ENCODE results near the gene CDHR2. TPM values are rescaled to one million over a fixed set of nuclear protein-coding genes. Genes with fewer than 3 reads are reported as not detected.
A peak's percentile ranks its signal among the peaks of the same experiment; 100 is the strongest.

CDHR2 gene
- total and polyA plus RNA-seq, 2 of the 13 experiments (the other 11 are each of a cell fraction or from before 2014, with no cell fraction given) = 17.9 to 20.9 TPM

DNA sequence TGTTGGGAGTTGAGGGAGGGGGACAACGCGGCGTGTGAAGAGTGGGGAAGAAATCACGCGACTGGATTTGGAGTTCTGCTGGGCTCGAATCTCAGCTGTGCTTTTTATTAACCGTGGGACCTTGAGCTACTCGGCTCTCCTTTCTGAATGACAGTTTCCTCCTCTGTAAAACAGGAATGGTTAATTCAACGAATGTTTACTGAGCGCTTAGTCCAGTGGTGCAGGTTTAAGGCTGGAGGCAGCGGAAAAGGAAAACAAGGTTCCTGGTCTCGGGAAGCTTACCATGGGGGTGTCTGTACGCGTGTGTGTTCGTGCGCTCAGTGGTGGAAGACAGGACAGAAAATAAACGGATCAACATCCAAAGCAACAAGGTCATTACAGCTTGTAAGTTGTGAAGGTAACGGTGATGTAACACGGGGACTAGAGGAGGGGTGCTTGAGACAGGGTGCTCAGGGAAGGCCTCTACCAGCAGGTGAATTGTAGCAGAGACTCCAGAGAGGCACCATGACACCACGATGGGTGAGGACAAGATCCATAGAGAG, 81.6 kb downstream of the CDHR2 start (continued):
- TF ChIP-seq, protein P1, sequence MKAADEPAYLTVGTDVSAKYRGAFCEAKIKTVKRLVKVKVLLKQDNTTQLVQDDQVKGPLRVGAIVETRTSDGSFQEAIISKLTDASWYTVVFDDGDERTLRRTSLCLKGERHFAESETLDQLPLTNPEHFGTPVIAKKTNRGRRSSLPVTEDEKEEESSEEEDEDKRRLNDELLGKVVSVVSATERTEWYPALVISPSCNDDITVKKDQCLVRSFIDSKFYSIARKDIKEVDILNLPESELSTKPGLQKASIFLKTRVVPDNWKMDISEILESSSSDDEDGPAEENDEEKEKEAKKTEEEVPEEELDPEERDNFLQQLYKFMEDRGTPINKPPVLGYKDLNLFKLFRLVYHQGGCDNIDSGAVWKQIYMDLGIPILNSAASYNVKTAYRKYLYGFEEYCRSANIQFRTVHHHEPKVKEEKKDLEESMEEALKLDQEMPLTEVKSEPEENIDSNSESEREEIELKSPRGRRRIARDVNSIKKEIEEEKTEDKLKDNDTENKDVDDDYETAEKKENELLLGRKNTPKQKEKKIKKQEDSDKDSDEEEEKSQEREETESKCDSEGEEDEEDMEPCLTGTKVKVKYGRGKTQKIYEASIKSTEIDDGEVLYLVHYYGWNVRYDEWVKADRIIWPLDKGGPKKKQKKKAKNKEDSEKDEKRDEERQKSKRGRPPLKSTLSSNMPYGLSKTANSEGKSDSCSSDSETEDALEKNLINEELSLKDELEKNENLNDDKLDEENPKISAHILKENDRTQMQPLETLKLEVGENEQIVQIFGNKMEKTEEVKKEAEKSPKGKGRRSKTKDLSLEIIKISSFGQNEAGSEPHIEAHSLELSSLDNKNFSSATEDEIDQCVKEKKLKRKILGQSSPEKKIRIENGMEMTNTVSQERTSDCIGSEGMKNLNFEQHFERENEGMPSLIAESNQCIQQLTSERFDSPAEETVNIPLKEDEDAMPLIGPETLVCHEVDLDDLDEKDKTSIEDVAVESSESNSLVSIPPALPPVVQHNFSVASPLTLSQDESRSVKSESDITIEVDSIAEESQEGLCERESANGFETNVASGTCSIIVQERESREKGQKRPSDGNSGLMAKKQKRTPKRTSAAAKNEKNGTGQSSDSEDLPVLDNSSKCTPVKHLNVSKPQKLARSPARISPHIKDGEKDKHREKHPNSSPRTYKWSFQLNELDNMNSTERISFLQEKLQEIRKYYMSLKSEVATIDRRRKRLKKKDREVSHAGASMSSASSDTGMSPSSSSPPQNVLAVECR (CRISPR knock-in tag; IDR thresholded peaks at IDR 0.05; ENCODE audit: borderline replicate concordance) = 0 out of 2 replicates have a peak, but pooled peaks have one; percentile 19
- TF ChIP-seq, protein P2, sequence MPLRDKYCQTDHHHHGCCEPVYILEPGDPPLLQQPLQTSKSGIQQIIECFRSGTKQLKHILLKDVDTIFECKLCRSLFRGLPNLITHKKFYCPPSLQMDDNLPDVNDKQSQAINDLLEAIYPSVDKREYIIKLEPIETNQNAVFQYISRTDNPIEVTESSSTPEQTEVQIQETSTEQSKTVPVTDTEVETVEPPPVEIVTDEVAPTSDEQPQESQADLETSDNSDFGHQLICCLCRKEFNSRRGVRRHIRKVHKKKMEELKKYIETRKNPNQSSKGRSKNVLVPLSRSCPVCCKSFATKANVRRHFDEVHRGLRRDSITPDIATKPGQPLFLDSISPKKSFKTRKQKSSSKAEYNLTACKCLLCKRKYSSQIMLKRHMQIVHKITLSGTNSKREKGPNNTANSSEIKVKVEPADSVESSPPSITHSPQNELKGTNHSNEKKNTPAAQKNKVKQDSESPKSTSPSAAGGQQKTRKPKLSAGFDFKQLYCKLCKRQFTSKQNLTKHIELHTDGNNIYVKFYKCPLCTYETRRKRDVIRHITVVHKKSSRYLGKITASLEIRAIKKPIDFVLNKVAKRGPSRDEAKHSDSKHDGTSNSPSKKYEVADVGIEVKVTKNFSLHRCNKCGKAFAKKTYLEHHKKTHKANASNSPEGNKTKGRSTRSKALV (CRISPR knock-in tag; IDR thresholded peaks at IDR 0.05) = peak; percentile 52; the same call in 1 of the 2 replicates
- TF ChIP-seq CHD2 (IDR thresholded peaks at IDR 0.05; ENCODE audit: low read depth, low read length) (no peak), NKX3-1 (CRISPR knock-in tag; IDR thresholded peaks at IDR 0.05) (no peak), ZSCAN31 (CRISPR knock-in tag; IDR thresholded peaks at IDR 0.05; ENCODE audit: low read depth) (0 out of 2 replicates have a peak, but pooled peaks have one; percentile 34), ZNF564 (CRISPR knock-in tag; IDR thresholded peaks at IDR 0.05) (no peak), PRMT3 (CRISPR knock-in tag; IDR thresholded peaks at IDR 0.05; ENCODE audit: borderline replicate concordance, low read depth) (no peak), ZNF678 (CRISPR knock-in tag; IDR thresholded peaks at IDR 0.05) (no peak), TMF1 (CRISPR knock-in tag; IDR thresholded peaks at IDR 0.05; ENCODE audit: low read depth) (no peak), IRX3 (CRISPR knock-in tag; IDR thresholded peaks at IDR 0.05; ENCODE audit: borderline replicate concordance, low read depth) (no peak), MEF2D (CRISPR knock-in tag; IDR thresholded peaks at IDR 0.05) (no peak)
- TF ChIP-seq, protein P3, sequence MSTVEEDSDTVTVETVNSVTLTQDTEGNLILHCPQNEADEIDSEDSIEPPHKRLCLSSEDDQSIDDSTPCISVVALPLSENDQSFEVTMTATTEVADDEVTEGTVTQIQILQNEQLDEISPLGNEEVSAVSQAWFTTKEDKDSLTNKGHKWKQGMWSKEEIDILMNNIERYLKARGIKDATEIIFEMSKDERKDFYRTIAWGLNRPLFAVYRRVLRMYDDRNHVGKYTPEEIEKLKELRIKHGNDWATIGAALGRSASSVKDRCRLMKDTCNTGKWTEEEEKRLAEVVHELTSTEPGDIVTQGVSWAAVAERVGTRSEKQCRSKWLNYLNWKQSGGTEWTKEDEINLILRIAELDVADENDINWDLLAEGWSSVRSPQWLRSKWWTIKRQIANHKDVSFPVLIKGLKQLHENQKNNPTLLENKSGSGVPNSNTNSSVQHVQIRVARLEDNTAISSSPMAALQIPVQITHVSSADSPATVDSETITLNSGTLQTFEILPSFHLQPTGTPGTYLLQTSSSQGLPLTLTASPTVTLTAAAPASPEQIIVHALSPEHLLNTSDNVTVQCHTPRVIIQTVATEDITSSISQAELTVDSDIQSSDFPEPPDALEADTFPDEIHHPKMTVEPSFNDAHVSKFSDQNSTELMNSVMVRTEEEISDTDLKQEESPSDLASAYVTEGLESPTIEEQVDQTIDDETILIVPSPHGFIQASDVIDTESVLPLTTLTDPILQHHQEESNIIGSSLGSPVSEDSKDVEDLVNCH (CRISPR knock-in tag; IDR thresholded peaks at IDR 0.05) = no peak
- TF ChIP-seq, protein P4, sequence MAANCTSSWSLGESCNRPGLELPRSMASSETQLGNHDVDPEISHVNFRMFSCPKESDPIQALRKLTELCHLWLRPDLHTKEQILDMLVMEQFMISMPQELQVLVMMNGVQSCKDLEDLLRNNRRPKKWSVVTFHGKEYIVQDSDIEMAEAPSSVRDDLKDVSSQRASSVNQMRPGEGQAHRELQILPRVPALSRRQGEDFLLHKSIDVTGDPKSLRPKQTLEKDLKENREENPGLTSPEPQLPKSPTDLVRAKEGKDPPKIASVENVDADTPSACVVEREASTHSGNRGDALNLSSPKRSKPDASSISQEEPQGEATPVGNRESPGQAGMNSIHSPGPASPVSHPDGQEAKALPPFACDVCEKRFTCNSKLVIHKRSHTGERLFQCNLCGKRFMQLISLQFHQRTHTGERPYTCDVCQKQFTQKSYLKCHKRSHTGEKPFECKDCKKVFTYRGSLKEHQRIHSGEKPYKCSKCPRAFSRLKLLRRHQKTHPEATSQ (CRISPR knock-in tag; IDR thresholded peaks at IDR 0.05; ENCODE audit: borderline replicate concordance) = no peak
- TF ChIP-seq, protein P5, sequence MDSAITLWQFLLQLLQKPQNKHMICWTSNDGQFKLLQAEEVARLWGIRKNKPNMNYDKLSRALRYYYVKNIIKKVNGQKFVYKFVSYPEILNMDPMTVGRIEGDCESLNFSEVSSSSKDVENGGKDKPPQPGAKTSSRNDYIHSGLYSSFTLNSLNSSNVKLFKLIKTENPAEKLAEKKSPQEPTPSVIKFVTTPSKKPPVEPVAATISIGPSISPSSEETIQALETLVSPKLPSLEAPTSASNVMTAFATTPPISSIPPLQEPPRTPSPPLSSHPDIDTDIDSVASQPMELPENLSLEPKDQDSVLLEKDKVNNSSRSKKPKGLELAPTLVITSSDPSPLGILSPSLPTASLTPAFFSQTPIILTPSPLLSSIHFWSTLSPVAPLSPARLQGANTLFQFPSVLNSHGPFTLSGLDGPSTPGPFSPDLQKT (CRISPR knock-in tag; IDR thresholded peaks at IDR 0.05; ENCODE audit: borderline replicate concordance) = no peak
- TF ChIP-seq, protein P6, sequence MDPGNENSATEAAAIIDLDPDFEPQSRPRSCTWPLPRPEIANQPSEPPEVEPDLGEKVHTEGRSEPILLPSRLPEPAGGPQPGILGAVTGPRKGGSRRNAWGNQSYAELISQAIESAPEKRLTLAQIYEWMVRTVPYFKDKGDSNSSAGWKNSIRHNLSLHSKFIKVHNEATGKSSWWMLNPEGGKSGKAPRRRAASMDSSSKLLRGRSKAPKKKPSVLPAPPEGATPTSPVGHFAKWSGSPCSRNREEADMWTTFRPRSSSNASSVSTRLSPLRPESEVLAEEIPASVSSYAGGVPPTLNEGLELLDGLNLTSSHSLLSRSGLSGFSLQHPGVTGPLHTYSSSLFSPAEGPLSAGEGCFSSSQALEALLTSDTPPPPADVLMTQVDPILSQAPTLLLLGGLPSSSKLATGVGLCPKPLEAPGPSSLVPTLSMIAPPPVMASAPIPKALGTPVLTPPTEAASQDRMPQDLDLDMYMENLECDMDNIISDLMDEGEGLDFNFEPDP (CRISPR knock-in tag; conservative IDR thresholded peaks at IDR 0.05) = 0 out of 2 replicates have a peak, but pooled peaks have one; percentile 50

All from HepG2 (cell line).